ENCODE results near the gene MAN2A2.

The MAN2A2 gene

DNA sequence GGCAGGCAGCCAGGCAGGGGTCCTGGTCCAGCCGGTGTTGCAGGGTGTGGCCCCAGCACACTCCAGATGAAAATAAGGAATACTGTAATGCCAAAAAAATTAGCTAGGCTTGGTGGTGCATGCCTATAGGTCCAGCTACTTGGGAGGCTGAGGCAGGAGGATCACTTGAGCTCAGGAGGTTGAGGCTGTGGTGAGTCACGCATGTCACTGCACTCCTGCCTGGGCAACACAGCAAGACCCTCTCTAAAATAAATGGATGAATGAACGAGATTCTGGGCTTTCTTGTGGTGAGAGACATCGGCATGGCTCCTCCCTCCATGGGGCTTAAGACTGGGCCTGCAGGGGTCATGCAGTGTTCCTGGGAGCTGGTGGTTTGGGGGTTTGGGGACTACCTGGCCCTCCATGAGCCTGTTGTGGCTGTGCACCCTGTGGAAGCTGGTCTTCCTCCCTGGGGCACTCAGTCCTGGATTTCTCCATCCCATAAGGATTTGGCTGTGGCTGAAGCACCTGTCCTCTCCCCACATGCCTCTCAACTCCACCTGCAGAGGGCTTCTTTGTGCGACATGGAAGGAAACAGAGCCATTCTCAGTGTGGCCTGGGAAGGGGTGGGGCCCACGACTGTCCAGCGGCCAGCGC lies 44.0 kb downstream of the MAN2A2 start:
- no peak for DNase-seq (ENCODE audit: low read depth)

DNA sequence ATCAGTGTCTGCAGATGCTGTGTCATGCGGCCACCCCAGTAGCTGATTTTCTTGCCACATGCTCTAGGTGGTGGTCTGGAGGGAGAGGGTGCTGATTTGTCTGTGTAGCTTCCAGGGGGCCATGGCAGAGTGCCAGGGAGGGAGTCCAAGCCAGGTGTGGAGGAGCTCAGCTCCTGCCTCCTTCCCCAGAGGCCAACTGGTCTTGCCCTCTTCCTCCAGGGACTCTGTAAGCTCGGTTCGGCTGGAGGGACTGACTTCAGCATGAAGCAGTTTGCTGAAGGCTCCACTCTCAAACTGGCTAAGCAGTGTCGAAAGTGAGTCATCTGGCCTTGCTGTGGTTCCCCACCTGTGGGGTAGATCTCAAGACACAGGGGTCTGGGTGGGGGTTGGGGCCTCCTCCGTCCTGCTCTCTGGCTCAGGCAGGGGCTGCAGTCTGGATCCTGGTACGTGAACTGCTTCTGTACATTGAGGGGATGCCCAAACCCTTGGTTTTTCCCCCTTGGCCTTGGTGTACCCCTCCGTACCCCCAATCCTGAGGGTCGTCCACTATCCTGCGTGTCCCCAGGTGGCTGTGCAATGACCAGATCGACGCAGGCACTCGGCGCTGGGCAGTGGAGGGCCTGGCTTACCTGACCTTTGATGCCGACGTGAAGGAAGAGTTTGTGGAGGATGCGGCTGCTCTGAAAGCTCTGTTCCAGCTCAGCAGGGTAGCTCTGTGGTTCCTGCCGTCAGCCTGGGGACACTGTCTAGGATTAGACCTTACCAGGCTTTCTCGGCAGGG lies 44.7 kb downstream of the MAN2A2 start:
- no peak for DNase-seq (ENCODE audit: low read depth)

DNA sequence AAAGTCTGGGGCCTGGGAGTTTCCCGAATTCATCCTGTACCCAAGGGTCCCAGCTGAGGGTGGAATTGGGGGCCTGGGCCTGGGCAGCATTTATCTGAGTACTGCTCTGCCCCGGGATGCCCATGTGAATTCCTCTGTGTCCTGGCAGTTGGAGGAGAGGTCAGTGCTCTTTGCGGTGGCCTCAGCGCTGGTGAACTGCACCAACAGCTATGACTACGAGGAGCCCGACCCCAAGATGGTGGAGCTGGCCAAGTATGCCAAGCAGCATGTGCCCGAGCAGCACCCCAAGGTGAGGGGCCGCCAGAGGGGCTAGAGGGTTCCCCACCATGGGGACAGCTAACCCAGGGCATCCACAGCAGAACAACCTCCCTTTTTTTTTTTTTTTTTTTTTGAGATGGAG lies 45.4 kb downstream of the MAN2A2 start:
- no peak for DNase-seq (ENCODE audit: low read depth)

DNA sequence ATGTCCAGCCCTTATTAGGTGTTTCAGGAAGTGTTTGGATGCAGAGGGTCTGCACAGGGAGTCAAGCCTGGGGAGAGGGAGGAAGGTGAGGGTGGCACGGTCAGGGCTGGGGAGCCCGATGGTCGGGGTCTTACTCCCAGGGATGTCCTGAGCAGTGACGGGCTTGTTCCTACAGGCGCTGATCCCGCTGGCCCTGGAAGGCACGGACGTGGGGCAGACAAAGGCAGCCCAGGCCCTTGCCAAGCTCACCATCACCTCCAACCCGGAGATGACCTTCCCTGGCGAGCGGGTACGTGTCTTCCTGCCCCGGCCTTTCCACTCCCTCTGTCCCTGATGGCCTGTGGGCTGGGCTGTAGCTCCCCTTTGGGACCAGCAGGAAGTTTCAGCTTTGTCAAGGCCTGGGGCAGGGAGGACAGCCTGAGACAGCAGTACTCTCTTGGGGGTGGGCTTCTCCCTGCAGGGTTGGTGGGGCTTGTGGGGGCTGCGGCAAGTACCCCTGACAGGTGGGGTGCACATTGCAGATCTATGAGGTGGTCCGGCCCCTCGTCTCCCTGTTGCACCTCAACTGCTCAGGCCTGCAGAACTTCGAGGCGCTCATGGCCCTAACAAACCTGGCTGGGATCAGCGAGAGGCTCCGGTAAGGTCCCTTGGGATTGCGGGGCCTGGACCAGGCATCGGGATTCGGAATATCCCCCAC lies 47.0 kb downstream of the MAN2A2 start:
- DNase-seq (ENCODE audit: low read depth): no peak

DNA sequence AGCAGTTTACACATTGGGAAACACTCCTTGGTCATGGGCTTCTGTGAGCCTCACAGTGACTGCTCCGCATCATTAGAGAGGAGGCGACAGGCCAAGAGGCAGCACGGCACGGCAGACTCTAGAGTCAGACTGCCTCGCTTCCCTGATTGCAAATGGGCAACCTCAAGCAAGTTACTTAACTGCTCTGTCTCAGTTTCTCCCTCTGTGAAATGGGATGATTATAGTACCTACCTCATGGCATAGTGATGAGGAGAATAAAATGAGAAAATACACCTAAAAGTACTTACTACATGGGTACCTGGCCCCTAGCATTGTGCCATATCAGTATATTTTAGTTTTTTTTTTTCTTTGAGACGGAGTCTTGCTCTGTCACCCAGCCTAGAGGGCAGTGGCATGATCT lies 47.6 kb downstream of the MAN2A2 start:
- DNase-seq (ENCODE audit: low read depth): no peak

DNA sequence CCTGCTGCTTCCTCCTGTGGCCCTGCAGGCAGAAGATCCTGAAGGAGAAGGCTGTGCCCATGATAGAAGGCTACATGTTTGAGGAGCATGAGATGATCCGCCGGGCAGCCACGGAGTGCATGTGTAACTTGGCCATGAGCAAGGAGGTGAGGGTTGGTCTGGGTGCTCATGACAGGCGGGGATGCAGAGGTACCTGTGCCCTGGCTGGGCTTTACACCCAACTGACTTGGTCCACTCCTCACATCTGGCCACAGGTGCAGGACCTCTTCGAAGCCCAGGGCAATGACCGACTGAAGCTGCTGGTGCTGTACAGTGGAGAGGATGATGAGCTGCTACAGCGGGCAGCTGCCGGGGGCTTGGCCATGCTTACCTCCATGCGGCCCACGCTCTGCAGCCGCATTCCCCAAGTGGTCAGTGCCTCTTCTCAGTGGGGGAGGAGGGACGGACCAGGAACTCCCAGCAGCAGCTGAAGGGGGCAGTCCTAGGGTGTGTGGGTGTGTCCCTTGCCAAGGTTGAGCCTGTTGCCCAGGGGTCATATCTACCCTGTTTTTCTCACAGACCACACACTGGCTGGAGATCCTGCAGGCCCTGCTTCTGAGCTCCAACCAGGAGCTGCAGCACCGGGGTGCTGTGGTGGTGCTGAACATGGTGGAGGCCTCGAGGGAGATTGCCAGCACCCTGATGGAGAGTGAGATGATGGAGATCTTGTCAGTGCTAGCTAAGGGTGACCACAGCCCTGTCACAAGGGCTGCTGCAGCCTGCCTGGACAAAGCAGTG lies 50.0 kb downstream of the MAN2A2 start:
- no peak for DNase-seq (ENCODE audit: low read depth)

DNA sequence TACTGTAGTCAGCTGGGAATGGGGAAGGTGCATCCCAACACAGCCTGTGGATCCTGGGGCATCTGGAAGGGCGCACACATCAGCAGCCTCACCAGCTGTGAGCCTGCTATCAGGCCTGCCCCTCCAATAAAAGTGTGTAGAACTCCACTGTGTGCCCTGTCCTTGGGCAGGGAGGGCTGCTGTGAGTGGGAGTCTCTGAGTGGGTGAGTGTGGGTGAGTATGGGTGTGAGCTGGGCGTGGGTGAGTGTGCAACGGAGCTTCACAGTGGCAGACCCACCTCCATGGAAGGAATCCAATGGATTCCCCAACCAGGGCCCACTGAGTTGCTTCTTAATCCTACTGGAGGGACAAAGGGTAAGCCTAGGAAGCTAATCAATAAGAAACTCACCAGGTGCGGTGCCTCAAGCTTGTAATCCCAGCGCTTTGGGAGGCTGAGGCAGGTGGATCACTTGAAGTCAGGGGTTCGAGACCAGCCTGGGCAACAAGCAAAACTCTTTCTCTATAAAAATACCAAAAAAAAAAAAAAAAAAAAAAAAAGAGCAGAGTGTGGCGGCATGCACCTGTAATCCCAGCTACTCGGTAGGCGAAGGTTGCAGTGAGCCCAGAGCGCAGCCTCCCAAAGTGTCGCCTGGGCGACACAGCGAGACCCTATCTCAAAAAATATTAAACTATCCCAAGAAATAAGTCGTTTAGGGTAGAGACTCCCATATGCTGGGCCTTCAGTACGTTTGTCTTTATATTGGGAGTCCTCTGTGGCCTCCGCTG lies 51.0 kb downstream of the MAN2A2 start:
- DNase-seq (ENCODE audit: low read depth): no peak

DNA sequence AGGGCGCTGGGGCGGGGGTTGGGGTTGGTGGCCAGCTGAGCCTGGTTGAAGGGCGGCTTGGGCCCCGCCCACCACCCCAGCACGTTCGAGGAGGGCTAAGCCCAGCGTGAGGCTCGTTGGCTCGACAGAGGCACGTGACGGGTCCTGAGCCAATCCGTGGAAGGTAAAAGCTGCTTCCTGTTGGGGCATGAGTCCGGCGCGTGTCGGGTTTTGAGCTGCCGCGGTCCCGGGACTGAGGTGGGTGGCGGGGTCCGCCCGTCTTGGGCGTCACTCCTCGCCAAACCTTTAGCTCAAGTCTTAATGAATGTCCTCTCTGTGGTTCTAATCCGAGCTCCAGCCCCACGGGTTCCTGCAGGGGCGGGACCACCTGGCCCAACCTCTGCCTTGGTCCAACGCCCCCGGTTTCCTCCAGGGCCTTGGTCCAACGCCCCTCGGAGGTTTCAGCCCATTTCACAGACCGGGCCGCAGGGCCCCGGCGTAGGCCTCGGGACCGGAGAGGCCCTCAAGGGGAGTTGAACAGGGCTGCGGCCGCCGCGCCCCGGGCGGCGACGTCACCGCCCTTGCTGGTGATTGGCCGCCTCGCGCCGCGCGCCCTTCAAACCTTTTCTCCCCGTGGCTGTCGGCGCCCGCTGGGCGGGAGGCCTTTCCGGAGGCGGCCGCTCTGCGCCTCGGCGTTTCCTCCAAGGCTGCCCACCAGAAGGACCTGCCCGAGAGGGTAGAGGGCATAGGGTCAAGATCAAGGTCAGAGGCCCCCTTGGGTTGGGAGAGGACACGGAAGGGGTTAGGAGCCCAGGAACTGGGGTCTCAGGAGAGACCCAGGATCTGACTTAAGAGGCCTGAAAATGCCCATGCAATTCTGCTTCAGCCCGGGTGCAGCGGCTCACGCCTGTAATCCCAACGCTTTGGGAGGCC lies 51.9 kb downstream of the MAN2A2 start, which contains the start of gene RCCD1:
RCCD1 (plus strand) TSS at position 173 of the 912 bp plus-strand sequence. CDS start 1,851 bp downstream, outside the sequence.
- DNase-seq (ENCODE audit: low read depth): peak; percentile 95

DNA sequence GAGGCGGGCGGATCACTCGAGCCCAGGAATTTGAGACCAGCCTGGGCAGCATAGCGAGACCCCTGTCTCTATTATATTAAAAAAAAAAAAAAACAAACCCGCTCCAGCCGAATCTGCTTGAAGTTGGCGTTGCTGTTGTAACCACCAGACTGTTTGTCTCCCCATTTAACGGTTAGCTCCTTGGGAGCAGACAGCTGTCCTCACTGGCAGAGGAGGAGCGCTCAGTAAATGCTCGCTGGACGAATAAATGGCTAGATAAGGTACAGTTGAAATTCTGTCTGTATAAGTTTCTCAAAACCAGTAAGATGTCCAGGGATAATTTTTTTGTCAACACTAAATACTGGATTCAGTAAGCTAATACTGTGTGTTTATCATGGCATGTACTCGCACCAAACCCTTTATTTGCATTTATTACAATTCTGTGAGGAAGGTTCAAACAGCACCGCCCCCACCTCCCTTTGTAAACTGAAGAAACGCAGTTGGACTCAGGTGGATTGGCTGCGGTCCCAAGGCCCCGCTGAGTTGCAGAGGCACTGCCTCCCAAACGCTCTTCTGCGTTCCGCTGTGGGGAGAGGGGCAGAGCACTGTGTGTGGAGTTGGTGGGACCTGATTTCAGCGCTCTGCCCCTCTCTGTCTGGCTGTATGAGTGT lies 52.6 kb downstream of the MAN2A2 start:
- no peak for DNase-seq (ENCODE audit: low read depth)

DNA sequence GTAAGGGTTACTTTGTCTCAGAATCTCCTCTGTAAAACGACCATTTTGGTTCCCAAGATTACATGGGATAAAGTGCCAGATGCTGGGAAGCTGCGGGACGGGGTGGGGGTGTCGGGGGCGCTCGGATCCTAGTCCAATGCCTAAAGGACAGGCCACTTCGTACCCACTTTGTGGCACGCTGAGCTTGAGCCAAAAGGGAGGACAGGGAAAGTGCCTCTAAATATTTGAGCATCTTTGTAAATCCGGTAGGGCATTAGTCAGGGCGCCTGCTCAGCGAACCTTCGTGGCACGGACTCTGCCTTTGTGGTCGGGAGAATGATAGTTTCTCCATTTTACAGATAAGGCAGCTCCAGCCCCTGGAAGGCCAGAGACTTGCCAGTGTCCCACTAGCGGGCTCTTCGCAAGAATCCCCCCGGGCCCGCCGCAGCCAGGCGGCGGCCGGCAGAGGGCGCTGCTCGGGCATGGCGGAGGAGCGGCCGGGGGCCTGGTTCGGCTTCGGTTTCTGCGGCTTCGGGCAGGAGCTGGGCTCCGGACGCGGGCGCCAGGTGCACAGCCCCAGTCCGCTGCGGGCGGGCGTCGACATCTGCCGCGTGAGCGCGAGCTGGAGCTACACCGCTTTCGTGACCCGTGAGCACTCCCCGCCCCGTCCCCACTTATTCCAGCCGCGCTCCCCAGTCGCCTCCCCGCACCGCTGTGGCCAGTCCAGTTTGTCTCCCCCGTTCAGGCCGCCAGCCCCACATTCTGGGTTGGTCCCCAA lies 53.4 kb downstream of the MAN2A2 start:
- peak; percentile 71 for DNase-seq (ENCODE audit: low read depth)

DNA sequence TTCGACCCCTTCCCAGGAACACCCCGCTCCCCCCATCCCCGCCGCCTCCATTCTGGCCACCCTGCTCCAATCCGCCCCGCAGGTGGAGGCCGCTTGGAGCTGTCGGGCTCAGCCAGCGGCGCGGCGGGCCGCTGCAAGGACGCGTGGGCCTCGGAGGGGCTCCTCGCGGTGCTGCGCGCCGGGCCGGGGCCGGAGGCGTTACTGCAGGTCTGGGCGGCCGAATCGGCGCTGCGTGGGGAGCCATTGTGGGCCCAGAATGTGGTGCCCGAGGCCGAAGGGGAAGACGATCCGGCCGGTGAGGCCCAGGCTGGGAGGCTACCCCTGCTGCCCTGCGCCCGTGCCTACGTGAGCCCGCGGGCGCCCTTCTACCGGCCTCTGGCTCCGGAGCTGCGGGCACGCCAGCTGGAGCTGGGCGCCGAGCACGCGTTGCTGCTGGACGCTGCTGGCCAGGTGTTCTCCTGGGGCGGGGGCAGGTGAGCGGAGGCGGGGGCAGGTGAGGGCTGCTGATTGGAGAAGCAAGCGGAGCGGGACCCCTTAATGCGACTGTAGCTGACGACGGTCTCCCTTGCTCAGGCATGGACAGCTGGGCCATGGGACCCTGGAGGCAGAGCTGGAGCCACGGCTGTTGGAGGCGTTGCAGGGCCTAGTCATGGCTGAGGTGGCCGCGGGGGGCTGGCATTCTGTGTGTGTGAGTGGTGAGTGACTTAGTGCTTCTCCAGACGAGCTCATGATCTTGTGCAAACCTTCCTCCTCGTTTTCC lies 54.1 kb downstream of the MAN2A2 start:
- peak; percentile 31 for DNase-seq (ENCODE audit: low read depth)

DNA sequence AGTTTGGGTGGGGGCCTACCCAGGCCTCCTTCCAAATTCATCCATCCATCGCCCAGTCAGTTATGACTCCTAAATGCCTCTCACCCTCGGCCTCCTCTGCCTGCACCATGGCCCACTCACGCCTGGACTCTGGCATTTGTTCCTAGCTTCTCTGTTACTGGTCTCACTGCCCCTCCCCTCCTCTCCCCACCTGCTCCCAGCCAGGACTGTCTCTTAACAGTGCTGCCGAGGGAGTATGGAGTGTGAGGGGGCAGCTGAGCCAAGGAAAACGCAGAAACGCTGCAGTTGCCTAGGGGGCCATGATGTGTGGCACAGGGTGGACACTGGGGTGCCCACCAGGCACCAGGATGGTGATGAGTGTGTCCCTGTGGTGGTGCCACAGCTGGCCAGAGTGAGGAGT lies 54.7 kb downstream of the MAN2A2 start:
- no peak for DNase-seq (ENCODE audit: low read depth)

DNA sequence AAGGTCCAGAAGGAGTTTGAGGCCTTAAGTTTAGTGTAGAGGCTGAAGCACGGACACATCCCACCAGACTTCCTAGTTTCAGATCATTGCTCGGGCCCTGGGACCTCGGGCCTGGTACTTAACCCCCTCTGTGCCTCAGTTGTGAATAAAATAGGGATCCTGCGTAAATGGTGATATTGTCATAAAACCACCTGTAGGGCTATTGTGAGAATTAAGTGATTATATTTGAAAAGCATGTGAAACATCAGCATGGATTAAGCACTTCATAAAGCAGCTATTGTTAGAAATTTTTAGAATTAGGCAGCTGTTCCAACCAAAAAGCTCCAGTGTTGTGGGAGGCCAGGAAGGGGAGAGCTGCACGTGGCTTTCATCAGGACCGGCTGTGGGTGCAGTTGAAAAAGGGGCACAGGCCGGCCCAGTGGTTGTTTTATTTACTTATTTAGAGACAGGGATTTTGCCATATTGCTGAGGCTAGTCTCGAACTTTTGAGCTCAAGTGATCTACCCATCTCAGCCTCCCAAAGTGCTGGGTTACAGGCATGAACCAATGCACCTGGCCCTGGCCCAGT lies 56.0 kb downstream of the MAN2A2 start:
- DNase-seq (ENCODE audit: low read depth): no peak

DNA sequence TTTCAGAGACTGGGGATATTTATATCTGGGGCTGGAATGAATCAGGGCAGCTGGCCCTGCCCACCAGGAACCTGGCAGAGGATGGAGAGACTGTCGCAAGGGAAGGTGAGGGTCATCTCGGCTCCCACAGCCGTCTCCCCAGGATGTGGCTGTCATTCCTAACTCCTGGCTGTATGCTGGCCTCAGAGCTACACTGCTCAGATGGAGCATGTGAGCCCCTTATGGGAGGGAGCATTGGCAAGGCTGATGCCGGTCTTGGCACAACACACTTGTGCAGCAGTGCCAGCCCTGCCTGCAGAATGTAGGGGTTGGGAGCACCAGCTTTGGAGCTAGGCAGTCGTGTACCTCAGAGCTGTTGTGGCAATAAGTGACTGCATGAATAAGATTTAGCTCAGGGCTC lies 56.8 kb downstream of the MAN2A2 start:
- DNase-seq (ENCODE audit: low read depth): no peak

DNA sequence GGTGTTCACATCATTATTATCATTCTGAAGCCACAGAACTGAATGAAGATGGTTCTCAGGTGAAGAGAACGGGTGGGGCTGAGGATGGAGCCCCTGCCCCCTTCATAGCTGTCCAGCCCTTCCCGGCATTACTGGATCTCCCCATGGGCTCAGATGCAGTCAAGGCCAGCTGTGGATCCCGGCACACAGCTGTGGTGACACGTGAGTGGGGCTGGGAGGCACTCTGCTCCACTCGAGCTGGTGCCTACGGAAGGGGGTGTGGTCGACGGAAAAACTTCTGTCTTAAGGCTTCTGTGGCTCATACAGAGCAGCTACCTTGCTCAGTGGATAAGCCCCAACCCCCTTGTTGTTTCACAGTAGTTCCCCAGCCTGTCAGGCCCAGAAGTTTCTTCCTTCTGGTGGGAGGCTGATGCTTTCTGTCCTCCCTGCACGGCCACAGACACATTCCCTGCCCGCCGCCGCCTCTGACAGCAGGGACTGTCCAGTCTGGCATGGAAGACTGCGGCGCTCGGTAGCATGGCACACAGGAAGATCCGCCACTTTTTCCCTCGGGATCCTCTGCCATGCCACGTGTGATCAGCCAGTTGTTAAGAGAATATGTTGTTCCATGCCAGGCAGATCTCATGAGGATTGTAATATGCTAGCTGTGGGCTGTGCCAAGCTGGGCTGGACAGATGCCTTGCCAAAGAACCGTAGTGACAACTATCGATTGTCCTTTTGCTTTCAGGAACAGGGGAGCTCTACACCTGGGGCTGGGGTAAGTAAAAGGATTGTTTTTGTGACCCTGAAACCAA lies 57.4 kb downstream of the MAN2A2 start:
- DNase-seq (ENCODE audit: low read depth): no peak

DNA sequence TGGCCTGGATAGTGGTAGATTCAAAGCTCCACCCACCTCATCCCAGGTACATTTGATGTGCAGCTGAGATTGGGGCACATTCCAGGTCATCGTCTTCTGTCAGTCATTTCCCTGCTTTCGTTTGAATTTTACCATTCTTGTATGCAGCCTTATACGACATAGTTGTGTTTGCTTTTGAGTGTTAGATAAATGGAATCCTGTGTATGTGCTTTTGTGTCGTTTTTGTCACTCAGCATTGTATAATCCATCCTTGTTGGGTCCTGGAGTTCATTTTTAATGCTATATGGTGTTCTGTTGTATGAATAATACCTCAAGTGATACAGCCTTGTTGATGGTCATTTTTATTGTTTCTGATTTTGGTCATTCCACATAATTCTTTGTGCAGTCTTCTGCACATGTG lies 58.9 kb downstream of the MAN2A2 start:
- no peak for DNase-seq (ENCODE audit: low read depth)

DNA sequence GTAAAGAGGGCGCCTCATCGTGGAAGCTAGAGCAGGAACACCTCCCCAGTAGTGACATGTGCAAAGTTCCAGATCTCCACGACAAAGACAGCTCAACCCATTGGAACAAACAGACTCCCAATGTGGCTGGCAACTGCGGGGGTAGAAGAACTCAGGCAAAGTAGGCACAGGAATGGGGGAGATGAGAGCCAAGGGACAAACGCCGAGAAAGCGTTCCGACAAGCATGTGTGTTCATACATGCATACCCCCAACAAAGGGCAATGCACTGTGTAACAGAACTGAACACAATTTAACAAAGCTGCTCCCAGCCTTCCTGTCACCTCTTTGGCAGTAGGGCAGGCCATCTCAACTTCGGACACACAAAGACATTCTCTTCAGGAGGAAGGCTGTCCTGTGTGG lies 63.2 kb downstream of the MAN2A2 start:
- DNase-seq (ENCODE audit: low read depth): no peak

Measured in iris pigment epithelial cell (primary cell).